ENCODE measurements around the gene ALG12. TPM values are rescaled to one million over a fixed set of nuclear protein-coding genes. Genes with fewer than 3 reads are reported as not detected.

The ALG12 gene
- total and polyA plus RNA-seq, 2 of the 13 experiments (the other 11 are each of a cell fraction or from before 2014, with no cell fraction given) = 7.8 to 15.8 TPM

DNA sequence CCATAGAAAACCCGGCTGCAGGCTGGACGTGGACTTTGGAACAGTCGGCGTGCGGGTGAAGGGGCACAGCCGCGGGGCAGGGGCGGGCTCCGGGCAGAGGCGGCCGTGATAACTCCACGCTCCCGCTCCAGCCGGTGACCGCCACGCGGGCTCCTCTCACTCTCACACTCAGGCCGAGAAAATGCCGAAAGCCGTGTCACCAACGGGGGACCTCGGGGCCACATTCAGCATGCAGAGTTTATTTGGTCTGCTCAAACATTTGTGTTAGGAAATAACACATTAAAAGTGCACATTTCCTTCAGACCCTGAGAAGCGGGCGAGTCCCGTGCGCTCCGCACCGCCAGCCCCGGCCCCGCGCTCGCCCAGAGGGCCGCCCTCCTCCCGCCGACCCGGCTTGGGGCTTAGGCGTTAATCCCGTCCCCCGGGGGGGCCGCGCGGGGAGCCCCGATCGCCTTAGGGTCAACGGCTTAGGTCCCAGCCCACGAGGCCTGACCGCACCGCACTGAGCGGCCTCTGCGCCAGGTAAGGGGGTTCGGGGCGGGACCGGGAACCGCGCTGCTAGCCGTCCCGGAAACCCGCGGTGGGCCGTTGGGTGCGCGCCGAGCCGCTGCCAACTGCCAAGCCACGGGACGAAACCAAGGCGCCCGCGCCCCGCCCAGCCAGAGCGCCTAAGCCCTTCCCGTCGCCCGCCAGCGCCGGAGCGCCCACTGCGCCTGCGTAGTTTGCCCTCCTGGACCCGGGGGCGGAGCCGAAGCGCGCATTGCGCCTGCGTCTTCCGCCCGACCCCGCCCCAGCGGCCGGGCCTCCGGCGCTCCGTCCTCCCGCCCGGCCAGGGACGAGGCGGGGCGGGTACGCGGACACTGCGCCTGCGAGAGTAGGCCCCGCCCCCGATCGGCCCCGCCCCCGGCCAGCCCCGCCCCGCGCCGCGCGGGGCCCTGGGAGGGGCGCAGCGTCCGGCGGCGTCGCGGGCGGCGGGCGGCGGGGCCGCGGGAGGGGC is 65.0 kb downstream of the ALG12 start, which contains the start of gene ZBED4 (continued):
- TF ChIP-seq, protein P1, sequence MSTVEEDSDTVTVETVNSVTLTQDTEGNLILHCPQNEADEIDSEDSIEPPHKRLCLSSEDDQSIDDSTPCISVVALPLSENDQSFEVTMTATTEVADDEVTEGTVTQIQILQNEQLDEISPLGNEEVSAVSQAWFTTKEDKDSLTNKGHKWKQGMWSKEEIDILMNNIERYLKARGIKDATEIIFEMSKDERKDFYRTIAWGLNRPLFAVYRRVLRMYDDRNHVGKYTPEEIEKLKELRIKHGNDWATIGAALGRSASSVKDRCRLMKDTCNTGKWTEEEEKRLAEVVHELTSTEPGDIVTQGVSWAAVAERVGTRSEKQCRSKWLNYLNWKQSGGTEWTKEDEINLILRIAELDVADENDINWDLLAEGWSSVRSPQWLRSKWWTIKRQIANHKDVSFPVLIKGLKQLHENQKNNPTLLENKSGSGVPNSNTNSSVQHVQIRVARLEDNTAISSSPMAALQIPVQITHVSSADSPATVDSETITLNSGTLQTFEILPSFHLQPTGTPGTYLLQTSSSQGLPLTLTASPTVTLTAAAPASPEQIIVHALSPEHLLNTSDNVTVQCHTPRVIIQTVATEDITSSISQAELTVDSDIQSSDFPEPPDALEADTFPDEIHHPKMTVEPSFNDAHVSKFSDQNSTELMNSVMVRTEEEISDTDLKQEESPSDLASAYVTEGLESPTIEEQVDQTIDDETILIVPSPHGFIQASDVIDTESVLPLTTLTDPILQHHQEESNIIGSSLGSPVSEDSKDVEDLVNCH (CRISPR knock-in tag; IDR thresholded peaks at IDR 0.05) = no peak
- TF ChIP-seq THAP8 (CRISPR knock-in tag; IDR thresholded peaks at IDR 0.05; ENCODE audit: borderline replicate concordance) = no peak
- no peak for TF ChIP-seq CEBPB (IDR thresholded peaks at IDR 0.05; ENCODE audit: borderline replicate concordance, low read depth, low read length)
- TF ChIP-seq ZFP41 (CRISPR knock-in tag; IDR thresholded peaks at IDR 0.05; ENCODE audit: borderline replicate concordance) = no peak
- no peak for TF ChIP-seq CBX1 (IDR thresholded peaks at IDR 0.05; ENCODE audit: low read depth)
- TF ChIP-seq EEA1 (CRISPR knock-in tag; IDR thresholded peaks at IDR 0.05; ENCODE audit: borderline replicate concordance) = peak; percentile 85; the same call in 1 of the 2 replicates
- no peak for TF ChIP-seq ZNF615 (CRISPR knock-in tag; IDR thresholded peaks at IDR 0.05; ENCODE audit: borderline replicate concordance)
- TF ChIP-seq, protein P2, sequence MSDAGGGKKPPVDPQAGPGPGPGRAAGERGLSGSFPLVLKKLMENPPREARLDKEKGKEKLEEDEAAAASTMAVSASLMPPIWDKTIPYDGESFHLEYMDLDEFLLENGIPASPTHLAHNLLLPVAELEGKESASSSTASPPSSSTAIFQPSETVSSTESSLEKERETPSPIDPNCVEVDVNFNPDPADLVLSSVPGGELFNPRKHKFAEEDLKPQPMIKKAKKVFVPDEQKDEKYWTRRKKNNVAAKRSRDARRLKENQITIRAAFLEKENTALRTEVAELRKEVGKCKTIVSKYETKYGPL (CRISPR knock-in tag; IDR thresholded peaks at IDR 0.05) = no peak
- TF ChIP-seq, protein P3, sequence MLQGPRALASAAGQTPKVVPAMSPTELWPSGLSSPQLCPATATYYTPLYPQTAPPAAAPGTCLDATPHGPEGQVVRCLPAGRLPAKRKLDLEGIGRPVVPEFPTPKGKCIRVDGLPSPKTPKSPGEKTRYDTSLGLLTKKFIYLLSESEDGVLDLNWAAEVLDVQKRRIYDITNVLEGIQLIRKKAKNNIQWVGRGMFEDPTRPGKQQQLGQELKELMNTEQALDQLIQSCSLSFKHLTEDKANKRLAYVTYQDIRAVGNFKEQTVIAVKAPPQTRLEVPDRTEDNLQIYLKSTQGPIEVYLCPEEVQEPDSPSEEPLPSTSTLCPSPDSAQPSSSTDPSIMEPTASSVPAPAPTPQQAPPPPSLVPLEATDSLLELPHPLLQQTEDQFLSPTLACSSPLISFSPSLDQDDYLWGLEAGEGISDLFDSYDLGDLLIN (CRISPR knock-in tag; IDR thresholded peaks at IDR 0.05; ENCODE audit: borderline replicate concordance) = no peak
- TF ChIP-seq GTF3A (CRISPR knock-in tag; conservative IDR thresholded peaks at IDR 0.05) = 0 out of 2 replicates have a peak, but pooled peaks have one; percentile 49
- TF ChIP-seq, protein P4, sequence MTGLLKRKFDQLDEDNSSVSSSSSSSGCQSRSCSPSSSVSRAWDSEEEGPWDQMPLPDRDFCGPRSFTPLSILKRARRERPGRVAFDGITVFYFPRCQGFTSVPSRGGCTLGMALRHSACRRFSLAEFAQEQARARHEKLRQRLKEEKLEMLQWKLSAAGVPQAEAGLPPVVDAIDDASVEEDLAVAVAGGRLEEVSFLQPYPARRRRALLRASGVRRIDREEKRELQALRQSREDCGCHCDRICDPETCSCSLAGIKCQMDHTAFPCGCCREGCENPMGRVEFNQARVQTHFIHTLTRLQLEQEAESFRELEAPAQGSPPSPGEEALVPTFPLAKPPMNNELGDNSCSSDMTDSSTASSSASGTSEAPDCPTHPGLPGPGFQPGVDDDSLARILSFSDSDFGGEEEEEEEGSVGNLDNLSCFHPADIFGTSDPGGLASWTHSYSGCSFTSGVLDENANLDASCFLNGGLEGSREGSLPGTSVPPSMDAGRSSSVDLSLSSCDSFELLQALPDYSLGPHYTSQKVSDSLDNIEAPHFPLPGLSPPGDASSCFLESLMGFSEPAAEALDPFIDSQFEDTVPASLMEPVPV (CRISPR knock-in tag; IDR thresholded peaks at IDR 0.05) = no peak; the same call in 1 of the 2 replicates
- TF ChIP-seq ZNF34 (CRISPR knock-in tag; IDR thresholded peaks at IDR 0.05; ENCODE audit: borderline replicate concordance) = no peak
- TF ChIP-seq, protein P5, sequence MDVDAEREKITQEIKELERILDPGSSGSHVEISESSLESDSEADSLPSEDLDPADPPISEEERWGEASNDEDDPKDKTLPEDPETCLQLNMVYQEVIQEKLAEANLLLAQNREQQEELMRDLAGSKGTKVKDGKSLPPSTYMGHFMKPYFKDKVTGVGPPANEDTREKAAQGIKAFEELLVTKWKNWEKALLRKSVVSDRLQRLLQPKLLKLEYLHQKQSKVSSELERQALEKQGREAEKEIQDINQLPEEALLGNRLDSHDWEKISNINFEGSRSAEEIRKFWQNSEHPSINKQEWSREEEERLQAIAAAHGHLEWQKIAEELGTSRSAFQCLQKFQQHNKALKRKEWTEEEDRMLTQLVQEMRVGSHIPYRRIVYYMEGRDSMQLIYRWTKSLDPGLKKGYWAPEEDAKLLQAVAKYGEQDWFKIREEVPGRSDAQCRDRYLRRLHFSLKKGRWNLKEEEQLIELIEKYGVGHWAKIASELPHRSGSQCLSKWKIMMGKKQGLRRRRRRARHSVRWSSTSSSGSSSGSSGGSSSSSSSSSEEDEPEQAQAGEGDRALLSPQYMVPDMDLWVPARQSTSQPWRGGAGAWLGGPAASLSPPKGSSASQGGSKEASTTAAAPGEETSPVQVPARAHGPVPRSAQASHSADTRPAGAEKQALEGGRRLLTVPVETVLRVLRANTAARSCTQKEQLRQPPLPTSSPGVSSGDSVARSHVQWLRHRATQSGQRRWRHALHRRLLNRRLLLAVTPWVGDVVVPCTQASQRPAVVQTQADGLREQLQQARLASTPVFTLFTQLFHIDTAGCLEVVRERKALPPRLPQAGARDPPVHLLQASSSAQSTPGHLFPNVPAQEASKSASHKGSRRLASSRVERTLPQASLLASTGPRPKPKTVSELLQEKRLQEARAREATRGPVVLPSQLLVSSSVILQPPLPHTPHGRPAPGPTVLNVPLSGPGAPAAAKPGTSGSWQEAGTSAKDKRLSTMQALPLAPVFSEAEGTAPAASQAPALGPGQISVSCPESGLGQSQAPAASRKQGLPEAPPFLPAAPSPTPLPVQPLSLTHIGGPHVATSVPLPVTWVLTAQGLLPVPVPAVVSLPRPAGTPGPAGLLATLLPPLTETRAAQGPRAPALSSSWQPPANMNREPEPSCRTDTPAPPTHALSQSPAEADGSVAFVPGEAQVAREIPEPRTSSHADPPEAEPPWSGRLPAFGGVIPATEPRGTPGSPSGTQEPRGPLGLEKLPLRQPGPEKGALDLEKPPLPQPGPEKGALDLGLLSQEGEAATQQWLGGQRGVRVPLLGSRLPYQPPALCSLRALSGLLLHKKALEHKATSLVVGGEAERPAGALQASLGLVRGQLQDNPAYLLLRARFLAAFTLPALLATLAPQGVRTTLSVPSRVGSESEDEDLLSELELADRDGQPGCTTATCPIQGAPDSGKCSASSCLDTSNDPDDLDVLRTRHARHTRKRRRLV (CRISPR knock-in tag; IDR thresholded peaks at IDR 0.05) = no peak
- TF ChIP-seq RFXAP (CRISPR knock-in tag; IDR thresholded peaks at IDR 0.05; ENCODE audit: borderline replicate concordance) = peak; percentile 76; the same call in 1 of the 2 replicates
- no peak for TF ChIP-seq CCDC6 (CRISPR knock-in tag; IDR thresholded peaks at IDR 0.05)
